GM12891 (cell line): ENCODE measurements around the gene GYG2.

Source experiments
- PAX5 ChIP-seq: IDR thresholded peaks from 2 replicates; pipeline ENCODE4 v1.6.1; 2011; ENCODE audit warnings: low read length, moderate library complexity, mild to moderate bottlenecking; ENCODE audit not compliant: insufficient read depth, severe bottlenecking
- POLR2A ChIP-seq: IDR thresholded peaks from 2 replicates; pipeline ENCODE4 v1.6.1; 2011; ENCODE audit warnings: low read depth, low read length, control low read depth
- POLR2AphosphoS5 ChIP-seq: IDR thresholded peaks from 2 replicates; pipeline ENCODE4 v1.6.1; 2011; ENCODE audit warnings: low read depth, low read length, control low read depth
- POU2F2 ChIP-seq: IDR thresholded peaks from 2 replicates; pipeline ENCODE4 v1.6.1; 2011; ENCODE audit warnings: low read depth, mild to moderate bottlenecking, control low read depth, low read length, moderate library complexity
- SPI1 ChIP-seq: IDR thresholded peaks from 2 replicates; pipeline ENCODE4 v1.6.1; 2011; ENCODE audit warnings: low read depth, low read length, control low read depth
- TAF1 ChIP-seq: IDR thresholded peaks from 2 replicates; pipeline ENCODE4 v1.6.1; 2011; ENCODE audit warnings: low read depth, low read length, control low read depth

- TF ChIP-seq POLR2AphosphoS5 (no peak), POLR2A (no peak), TAF1 (no peak), POU2F2 (no peak), PAX5 (no peak), SPI1 (no peak)
These were observed 45.7 kb downstream of the GYG2 start for GRCh38 chrX:2874222-2875135.
